SK-N-SH treated with all-trans-retinoic acid at 6 μM for 48 hours (cell line): ENCODE results near the gene SH3YL1.

Experiments used
- BACH2 ChIP-seq: fragments of 250-450 bp; sonication (Bioruptor Pico); IDR thresholded peaks from 2 replicates; pipeline ENCODE4 v1.9.0; 2021; ENCODE audit warnings: mild to moderate bottlenecking, borderline replicate concordance
- OSR1 ChIP-seq: fragments of 250-450 bp; sonication (Bioruptor Pico); IDR thresholded peaks from 2 replicates; pipeline ENCODE4 v1.8.0; 2022; ENCODE audit warnings: moderate library complexity, mild to moderate bottlenecking, inconsistent platforms
- RARB ChIP-seq: fragments of 250-450 bp; sonication (Bioruptor Pico); IDR thresholded peaks from 2 replicates; pipeline ENCODE4 v1.8.0; 2021; ENCODE audit warnings: mild to moderate bottlenecking, moderate library complexity
- TCF4 ChIP-seq: fragments of 250-450 bp; sonication (Bioruptor Pico); IDR thresholded peaks from 2 replicates; pipeline ENCODE4 v1.8.0; 2021; ENCODE audit warnings: mild to moderate bottlenecking, moderate library complexity, borderline replicate concordance
- ZC3H10 ChIP-seq: fragments of 250-450 bp; sonication (Bioruptor Pico); IDR thresholded peaks from 2 replicates; pipeline ENCODE4 v1.5.1; 2021; ENCODE audit warnings: mild to moderate bottlenecking, moderate library complexity
- ZFP30 ChIP-seq: fragments of 450-650 bp; formaldehyde crosslinking; IDR thresholded peaks from 2 replicates; pipeline ENCODE4 v1.5.0; 2022; ENCODE audit warnings: mild to moderate bottlenecking, moderate library complexity
- ZNF565 ChIP-seq: fragments of 450-650 bp; formaldehyde crosslinking; conservative IDR thresholded peaks from 2 replicates; pipeline ENCODE4 v1.5.0; 2020; ENCODE audit warnings: low read depth, mild to moderate bottlenecking, moderate library complexity
- ZNF70 ChIP-seq: fragments of 450-650 bp; formaldehyde crosslinking; IDR thresholded peaks from 2 replicates; pipeline ENCODE4 v1.5.0; 2020; ENCODE audit warnings: mild to moderate bottlenecking, moderate library complexity
- TF ChIP-seq, protein P1 (sequence below): fragments of 250-450 bp; sonication (Bioruptor Pico); IDR thresholded peaks from 2 replicates; pipeline ENCODE4 v1.8.0; 2020; ENCODE audit warnings: mild to moderate bottlenecking, moderate library complexity, borderline replicate concordance

DNA sequence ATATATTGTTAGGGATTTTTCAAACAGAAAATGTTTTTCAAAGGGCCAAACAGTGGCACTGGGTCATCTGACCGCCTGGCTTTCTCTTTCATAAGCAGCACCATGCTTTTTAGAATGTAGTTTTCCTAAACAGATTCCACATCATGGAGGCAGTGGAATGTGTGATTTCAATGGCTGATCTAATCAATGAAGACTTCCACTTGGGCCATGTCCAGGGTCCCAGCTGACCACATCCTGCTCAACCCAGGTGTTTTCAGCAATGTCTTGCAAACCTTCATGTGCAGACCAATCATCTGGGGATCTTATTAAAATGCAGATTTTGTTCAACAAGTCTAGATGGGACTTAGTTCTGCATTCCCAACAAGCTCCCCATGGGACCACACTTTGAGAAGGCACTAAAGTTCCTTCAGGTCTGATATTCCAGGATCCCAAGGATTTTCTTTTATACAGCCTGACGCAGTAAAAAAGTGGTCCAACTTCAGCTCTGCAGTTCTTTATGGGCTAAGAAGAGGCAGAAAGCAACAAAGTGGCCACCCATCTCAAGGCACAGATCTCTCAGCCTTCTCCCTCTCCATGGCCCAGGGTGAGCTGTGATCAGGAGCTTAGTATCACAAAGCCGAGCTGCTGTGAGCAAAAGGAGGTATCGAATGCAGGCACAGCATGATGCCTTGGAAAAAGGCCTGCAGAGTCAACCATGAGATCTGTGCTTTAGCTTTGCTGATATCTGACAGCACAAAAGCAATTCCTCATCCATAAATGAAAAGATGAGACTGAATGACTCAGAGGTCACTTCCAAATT lies 20.4 kb upstream of the SH3YL1 start:
- TF ChIP-seq ZNF70 (CRISPR knock-in tag) (no peak), BACH2 (CRISPR knock-in tag) (no peak), ZC3H10 (CRISPR knock-in tag) (no peak), ZFP30 (CRISPR knock-in tag) (no peak), OSR1 (CRISPR knock-in tag) (no peak), ZNF565 (CRISPR knock-in tag) (no peak), RARB (CRISPR knock-in tag) (no peak), TCF4 (CRISPR knock-in tag) (no peak)
- TF ChIP-seq, protein P1, sequence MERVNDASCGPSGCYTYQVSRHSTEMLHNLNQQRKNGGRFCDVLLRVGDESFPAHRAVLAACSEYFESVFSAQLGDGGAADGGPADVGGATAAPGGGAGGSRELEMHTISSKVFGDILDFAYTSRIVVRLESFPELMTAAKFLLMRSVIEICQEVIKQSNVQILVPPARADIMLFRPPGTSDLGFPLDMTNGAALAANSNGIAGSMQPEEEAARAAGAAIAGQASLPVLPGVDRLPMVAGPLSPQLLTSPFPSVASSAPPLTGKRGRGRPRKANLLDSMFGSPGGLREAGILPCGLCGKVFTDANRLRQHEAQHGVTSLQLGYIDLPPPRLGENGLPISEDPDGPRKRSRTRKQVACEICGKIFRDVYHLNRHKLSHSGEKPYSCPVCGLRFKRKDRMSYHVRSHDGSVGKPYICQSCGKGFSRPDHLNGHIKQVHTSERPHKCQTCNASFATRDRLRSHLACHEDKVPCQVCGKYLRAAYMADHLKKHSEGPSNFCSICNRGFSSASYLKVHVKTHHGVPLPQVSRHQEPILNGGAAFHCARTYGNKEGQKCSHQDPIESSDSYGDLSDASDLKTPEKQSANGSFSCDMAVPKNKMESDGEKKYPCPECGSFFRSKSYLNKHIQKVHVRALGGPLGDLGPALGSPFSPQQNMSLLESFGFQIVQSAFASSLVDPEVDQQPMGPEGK (CRISPR knock-in tag) = no peak
